PFSK-1 (cell line): ENCODE measurements around the gene ATRAID.

Experiments
- FOXP2 ChIP-seq: optimal IDR thresholded peaks from 2 replicates; pipeline ENCODE3; 2011; ENCODE audit warnings: borderline replicate concordance, control low read depth, inconsistent platforms; ENCODE audit not compliant: insufficient read depth; ENCODE audit errors: extremely low read length, extremely low read depth
- POLR2AphosphoS5 ChIP-seq: IDR thresholded peaks from 2 replicates; pipeline ENCODE4 v1.6.1; 2012; ENCODE audit warnings: low read depth, mild to moderate bottlenecking, control low read depth, low read length, moderate library complexity
- SIN3A ChIP-seq: IDR thresholded peaks from 2 replicates; pipeline ENCODE4 v1.6.1; 2012; ENCODE audit warnings: mild to moderate bottlenecking, low read length, moderate library complexity, borderline replicate concordance; ENCODE audit not compliant: insufficient read depth
- TAF1 ChIP-seq: IDR thresholded peaks from 2 replicates; pipeline ENCODE4 v1.6.1; 2012; ENCODE audit warnings: low read length, control low read depth, borderline replicate concordance; ENCODE audit not compliant: insufficient read depth
- TF ChIP-seq, protein P1 (sequence below), 2 experiments: IDR thresholded peaks; 2 replicates each; pipeline versions ENCODE4 v1.6.1 to v1.8.0; 2011 to 2012; ENCODE audit warnings: low read depth in 2 of 2, low read length in 2 of 2, control low read depth in 1 of 2, inconsistent platforms in 1 of 2, mild to moderate bottlenecking in 1 of 2, moderate library complexity in 1 of 2; ENCODE audit not compliant: insufficient read depth in 1 of 2

DNA sequence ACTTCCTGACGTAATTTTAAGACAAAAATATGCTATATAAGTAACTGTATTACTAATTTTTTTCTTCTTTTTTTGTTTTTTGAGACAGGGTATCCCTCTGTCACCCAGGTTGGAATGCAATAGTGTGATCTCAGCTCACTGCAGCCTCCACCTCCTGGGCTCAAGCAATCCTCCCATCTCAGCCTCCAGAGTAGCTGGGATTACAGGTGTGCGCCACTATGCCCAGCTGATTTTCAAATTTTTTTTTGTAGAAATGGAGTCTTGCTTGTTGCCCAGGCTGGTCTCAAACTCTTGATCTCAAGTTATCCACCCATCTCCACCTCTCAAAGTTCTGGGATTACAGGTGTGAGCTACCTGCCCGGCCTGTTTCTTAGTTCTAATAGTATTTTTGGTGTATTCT, 33.4 kb upstream of the ATRAID start:
- TF ChIP-seq, protein P1, sequence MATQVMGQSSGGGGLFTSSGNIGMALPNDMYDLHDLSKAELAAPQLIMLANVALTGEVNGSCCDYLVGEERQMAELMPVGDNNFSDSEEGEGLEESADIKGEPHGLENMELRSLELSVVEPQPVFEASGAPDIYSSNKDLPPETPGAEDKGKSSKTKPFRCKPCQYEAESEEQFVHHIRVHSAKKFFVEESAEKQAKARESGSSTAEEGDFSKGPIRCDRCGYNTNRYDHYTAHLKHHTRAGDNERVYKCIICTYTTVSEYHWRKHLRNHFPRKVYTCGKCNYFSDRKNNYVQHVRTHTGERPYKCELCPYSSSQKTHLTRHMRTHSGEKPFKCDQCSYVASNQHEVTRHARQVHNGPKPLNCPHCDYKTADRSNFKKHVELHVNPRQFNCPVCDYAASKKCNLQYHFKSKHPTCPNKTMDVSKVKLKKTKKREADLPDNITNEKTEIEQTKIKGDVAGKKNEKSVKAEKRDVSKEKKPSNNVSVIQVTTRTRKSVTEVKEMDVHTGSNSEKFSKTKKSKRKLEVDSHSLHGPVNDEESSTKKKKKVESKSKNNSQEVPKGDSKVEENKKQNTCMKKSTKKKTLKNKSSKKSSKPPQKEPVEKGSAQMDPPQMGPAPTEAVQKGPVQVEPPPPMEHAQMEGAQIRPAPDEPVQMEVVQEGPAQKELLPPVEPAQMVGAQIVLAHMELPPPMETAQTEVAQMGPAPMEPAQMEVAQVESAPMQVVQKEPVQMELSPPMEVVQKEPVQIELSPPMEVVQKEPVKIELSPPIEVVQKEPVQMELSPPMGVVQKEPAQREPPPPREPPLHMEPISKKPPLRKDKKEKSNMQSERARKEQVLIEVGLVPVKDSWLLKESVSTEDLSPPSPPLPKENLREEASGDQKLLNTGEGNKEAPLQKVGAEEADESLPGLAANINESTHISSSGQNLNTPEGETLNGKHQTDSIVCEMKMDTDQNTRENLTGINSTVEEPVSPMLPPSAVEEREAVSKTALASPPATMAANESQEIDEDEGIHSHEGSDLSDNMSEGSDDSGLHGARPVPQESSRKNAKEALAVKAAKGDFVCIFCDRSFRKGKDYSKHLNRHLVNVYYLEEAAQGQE (IDR thresholded peaks at IDR 0.05; ENCODE audit: insufficient read depth in 1 of 2, low read depth in 2 of 2, low read length in 2 of 2), result no peak
- TF ChIP-seq POLR2AphosphoS5, result no peak
- no peak for TF ChIP-seq TAF1
- TF ChIP-seq SIN3A, result no peak
- TF ChIP-seq FOXP2, result no peak
